Activated CD4-positive, alpha-beta T cell treated with anti-CD3 and anti-CD28 coated beads, Interleukin-2, amount 10 ng/mL, durations not matched to agents 7 days and 5 days (primary cell): Measurements from ENCODE around the gene C1orf198. TPM values are rescaled to one million over a fixed set of nuclear protein-coding genes. Genes with fewer than 3 reads are reported as not detected.

ENCODE experiments used
- CTCF ChIA-PET: fragments of 350-600 bp; sonication (Branson Sonifier 250); formaldehyde crosslinking; loops from one replicate; lab custom pipeline; 2021; ENCODE audit warnings: antibody characterized with exemption; lab: Charles Lee
- POLR2A ChIA-PET: fragments of 350-600 bp; sonication (Branson Sonifier 250); formaldehyde crosslinking; loops from one replicate; lab custom pipeline; 2021; ENCODE audit warnings: antibody characterized with exemption; lab: Charles Lee
- DNase-seq: peaks from one replicate; pipeline ENCODE4 v3.0.0-alpha.2; 2020
- H3K27ac Mint-ChIP-seq: one replicate; pipeline ENCODE4 v1.8.0; 2021; ENCODE audit warnings: mild to moderate bottlenecking, moderate library complexity, mixed read lengths
- H3K27me3 Mint-ChIP-seq: one replicate; pipeline ENCODE4 v1.8.0; 2021; ENCODE audit warnings: mixed read lengths
- H3K36me3 Mint-ChIP-seq: one replicate; pipeline ENCODE4 v1.8.0; 2021; ENCODE audit warnings: low read depth, mixed read lengths
- H3K4me1 Mint-ChIP-seq: one replicate; pipeline ENCODE4 v1.8.0; 2021; ENCODE audit warnings: mixed read lengths
- H3K4me3 Mint-ChIP-seq: one replicate; pipeline ENCODE4 v1.8.0; 2021; ENCODE audit warnings: mild to moderate bottlenecking, moderate library complexity, mixed read lengths
- H3K9me3 Mint-ChIP-seq: one replicate; pipeline ENCODE4 v1.8.0; 2021; ENCODE audit warnings: mixed read lengths
- total RNA-seq, 2 experiments: library from RNA; stranded (reverse); gene quantifications; one replicate each; pipeline ENCODE4 v1.2.3, GENCODE V29; 2021

The C1orf198 gene
- total RNA-seq, 2 experiments from 2014 or later = 2.0 to 2.4 TPM

GRCh38 chr1:230807561-230808280 is 60.6 kb downstream of the C1orf198 start:
- ChIA-PET POLR2A (no interaction called here), CTCF (no interaction called here)
- H3K4me1 Mint-ChIP-seq = no peaks in the 10 kb centered on the region
- no peaks in the 10 kb centered on the region for H3K36me3 Mint-ChIP-seq
- no peak overlapping the region for H3K27ac Mint-ChIP-seq
- H3K4me3 Mint-ChIP-seq = no peak overlapping the region
- H3K27me3 Mint-ChIP-seq = peaks cover 8% of the 10 kb centered on the region
- no peak for DNase-seq
- H3K9me3 Mint-ChIP-seq = peaks cover 5% of the 10 kb centered on the region

GRCh38 chr1:230807029-230807428 is 61.3 kb downstream of the C1orf198 start:
- Mint-ChIP-seq H3K4me3 (no peak overlapping the region), H3K36me3 (no peaks in the 10 kb centered on the region), H3K4me1 (no peaks in the 10 kb centered on the region), H3K27me3 (peaks cover 10% of the 10 kb centered on the region), H3K9me3 (no peaks in the 10 kb centered on the region), H3K27ac (no peak overlapping the region)
- DNase-seq = no peak
- CTCF ChIA-PET = no interaction called here
- POLR2A ChIA-PET = no interaction called here

GRCh38 chr1:230806552-230806951 is 61.8 kb downstream of the C1orf198 start:
- no peaks in the 10 kb centered on the region for H3K9me3 Mint-ChIP-seq
- CTCF ChIA-PET = no interaction called here
- no peaks in the 10 kb centered on the region for H3K4me1 Mint-ChIP-seq
- peaks cover 10% of the 10 kb centered on the region for H3K27me3 Mint-ChIP-seq
- POLR2A ChIA-PET = no interaction called here
- no peak for DNase-seq
- no peak overlapping the region for H3K4me3 Mint-ChIP-seq
- H3K36me3 Mint-ChIP-seq = no peaks in the 10 kb centered on the region
- H3K27ac Mint-ChIP-seq = no peak overlapping the region

GRCh38 chr1:230804396-230804795 is 63.9 kb downstream of the C1orf198 start:
- no peak overlapping the region for H3K27ac Mint-ChIP-seq
- no peaks in the 10 kb centered on the region for H3K9me3 Mint-ChIP-seq
- H3K27me3 Mint-ChIP-seq = peaks cover 7% of the 10 kb centered on the region
- DNase-seq = no peak
- H3K36me3 Mint-ChIP-seq = no peaks in the 10 kb centered on the region
- H3K4me1 Mint-ChIP-seq = no peaks in the 10 kb centered on the region
- no peak overlapping the region for H3K4me3 Mint-ChIP-seq
- POLR2A ChIA-PET = no interaction called here
- CTCF ChIA-PET = interaction anchor here (0.6 to 0.9 kb wide), 4 partner anchors 17 to 1022 kb away, joined by 3 to 4 read pairs (median 3); no protein-coding TSS in a partner anchor

GRCh38 chr1:230800891-230801840 is 67.2 kb downstream of the C1orf198 start:
- H3K4me1 Mint-ChIP-seq = no peaks in the 10 kb centered on the region
- ChIA-PET CTCF (interaction anchor here (1.9 kb wide), 1 partner anchor 13 kb away, joined by 5 read pairs; no protein-coding TSS in a partner anchor), POLR2A (no interaction called here)
- H3K27ac Mint-ChIP-seq = no peak overlapping the region
- peaks cover 4% of the 10 kb centered on the region for H3K27me3 Mint-ChIP-seq
- no peak for DNase-seq
- H3K9me3 Mint-ChIP-seq = no peaks in the 10 kb centered on the region
- H3K4me3 Mint-ChIP-seq = no peak overlapping the region
- no peaks in the 10 kb centered on the region for H3K36me3 Mint-ChIP-seq

- no peak for DNase-seq
- ChIA-PET CTCF (no interaction called here), POLR2A (no interaction called here)
- Mint-ChIP-seq H3K4me1 (no peaks in the 10 kb centered on the region), H3K36me3 (no peaks in the 10 kb centered on the region), H3K27ac (no peak overlapping the region), H3K9me3 (no peaks in the 10 kb centered on the region), H3K4me3 (no peak overlapping the region), H3K27me3 (peaks cover 4% of the 10 kb centered on the region)
Observed at GRCh38 chr1:230798491-230798890, 69.8 kb downstream of the C1orf198 start.

- POLR2A ChIA-PET = no interaction called here
- no peak for DNase-seq
- CTCF ChIA-PET = no interaction called here
- peaks cover 4% of the 10 kb centered on the region for H3K27me3 Mint-ChIP-seq
- no peak overlapping the region for H3K27ac Mint-ChIP-seq
- H3K9me3 Mint-ChIP-seq = no peaks in the 10 kb centered on the region
- no peaks in the 10 kb centered on the region for H3K4me1 Mint-ChIP-seq
- H3K36me3 Mint-ChIP-seq = no peaks in the 10 kb centered on the region
- H3K4me3 Mint-ChIP-seq = no peak overlapping the region
Observed at GRCh38 chr1:230797942-230798365, 70.4 kb downstream of the C1orf198 start.

GRCh38 chr1:230797376-230797920 is 70.9 kb downstream of the C1orf198 start:
- no peaks in the 10 kb centered on the region for H3K36me3 Mint-ChIP-seq
- H3K27ac Mint-ChIP-seq = no peak overlapping the region
- H3K27me3 Mint-ChIP-seq = peaks cover 4% of the 10 kb centered on the region
- POLR2A ChIA-PET = no interaction called here
- CTCF ChIA-PET = interaction anchor here (0.5 to 0.9 kb wide), 2 partner anchors 25 to 91 kb away, joined by 3 to 4 read pairs; no protein-coding TSS in a partner anchor
- no peak overlapping the region for H3K4me3 Mint-ChIP-seq
- DNase-seq = no peak
- H3K9me3 Mint-ChIP-seq = no peaks in the 10 kb centered on the region
- H3K4me1 Mint-ChIP-seq = no peaks in the 10 kb centered on the region

GRCh38 chr1:230796626-230797025 is 71.7 kb downstream of the C1orf198 start:
- no peak overlapping the region for H3K27ac Mint-ChIP-seq
- CTCF ChIA-PET = interaction anchor here (0.9 kb wide), 2 partner anchors 26 to 33 kb away, joined by 3 read pairs; no protein-coding TSS in a partner anchor

GRCh38 chr1:230794871-230795605 is 73.3 kb downstream of the C1orf198 start:
- H3K27ac Mint-ChIP-seq = no peak overlapping the region
- CTCF ChIA-PET = no interaction called here
- H3K4me1 Mint-ChIP-seq = no peaks in the 10 kb centered on the region
- H3K36me3 Mint-ChIP-seq = no peaks in the 10 kb centered on the region
- H3K27me3 Mint-ChIP-seq = peaks cover 3% of the 10 kb centered on the region
- POLR2A ChIA-PET = no interaction called here
- no peak overlapping the region for H3K4me3 Mint-ChIP-seq
- DNase-seq = no peak
- H3K9me3 Mint-ChIP-seq = no peaks in the 10 kb centered on the region

More at GRCh38 chr1:230796626-230797025, 71.7 kb downstream of the C1orf198 start:
- Mint-ChIP-seq H3K36me3 (no peaks in the 10 kb centered on the region), H3K9me3 (no peaks in the 10 kb centered on the region), H3K4me1 (no peaks in the 10 kb centered on the region), H3K27me3 (peaks cover 2% of the 10 kb centered on the region), H3K4me3 (no peak overlapping the region)
- no peak for DNase-seq
- POLR2A ChIA-PET = no interaction called here

GRCh38 chr1:230794431-230794830 is 73.9 kb downstream of the C1orf198 start:
- CTCF ChIA-PET = no interaction called here
- no peak overlapping the region for H3K4me3 Mint-ChIP-seq
- DNase-seq = no peak
- POLR2A ChIA-PET = no interaction called here
- H3K9me3 Mint-ChIP-seq = no peaks in the 10 kb centered on the region
- peaks cover 3% of the 10 kb centered on the region for H3K27me3 Mint-ChIP-seq
- no peaks in the 10 kb centered on the region for H3K4me1 Mint-ChIP-seq
- no peak overlapping the region for H3K27ac Mint-ChIP-seq
- no peaks in the 10 kb centered on the region for H3K36me3 Mint-ChIP-seq

GRCh38 chr1:230793463-230793745 is 74.9 kb downstream of the C1orf198 start:
- no peak for DNase-seq
- H3K4me1 Mint-ChIP-seq = no peaks in the 10 kb centered on the region
- no peak overlapping the region for H3K4me3 Mint-ChIP-seq
- ChIA-PET POLR2A (no interaction called here), CTCF (no interaction called here)
- no peak overlapping the region for H3K27ac Mint-ChIP-seq
- H3K9me3 Mint-ChIP-seq = no peaks in the 10 kb centered on the region
- H3K36me3 Mint-ChIP-seq = no peaks in the 10 kb centered on the region
- H3K27me3 Mint-ChIP-seq = peaks cover 3% of the 10 kb centered on the region
